Left kidney (tissue), 2 donors: ENCODE data around the gene BORCS5. TPM values are rescaled to one million over a fixed set of nuclear protein-coding genes. Genes with fewer than 3 reads are reported as not detected.

Source experiments
- DNase-seq: peaks from one replicate; pipeline ENCODE4 v3.0.0-alpha.2; 2013
- polyA plus RNA-seq: library from polyadenylated mRNA; unstranded; fragments of 120-200 nt; gene quantifications from one replicate; pipeline ENCODE4 v1.2.1, GENCODE V29; 2013; ENCODE audit not compliant: insufficient read length

The BORCS5 gene
- polyA plus RNA-seq, 1 donor = 9.0 TPM

DNA sequence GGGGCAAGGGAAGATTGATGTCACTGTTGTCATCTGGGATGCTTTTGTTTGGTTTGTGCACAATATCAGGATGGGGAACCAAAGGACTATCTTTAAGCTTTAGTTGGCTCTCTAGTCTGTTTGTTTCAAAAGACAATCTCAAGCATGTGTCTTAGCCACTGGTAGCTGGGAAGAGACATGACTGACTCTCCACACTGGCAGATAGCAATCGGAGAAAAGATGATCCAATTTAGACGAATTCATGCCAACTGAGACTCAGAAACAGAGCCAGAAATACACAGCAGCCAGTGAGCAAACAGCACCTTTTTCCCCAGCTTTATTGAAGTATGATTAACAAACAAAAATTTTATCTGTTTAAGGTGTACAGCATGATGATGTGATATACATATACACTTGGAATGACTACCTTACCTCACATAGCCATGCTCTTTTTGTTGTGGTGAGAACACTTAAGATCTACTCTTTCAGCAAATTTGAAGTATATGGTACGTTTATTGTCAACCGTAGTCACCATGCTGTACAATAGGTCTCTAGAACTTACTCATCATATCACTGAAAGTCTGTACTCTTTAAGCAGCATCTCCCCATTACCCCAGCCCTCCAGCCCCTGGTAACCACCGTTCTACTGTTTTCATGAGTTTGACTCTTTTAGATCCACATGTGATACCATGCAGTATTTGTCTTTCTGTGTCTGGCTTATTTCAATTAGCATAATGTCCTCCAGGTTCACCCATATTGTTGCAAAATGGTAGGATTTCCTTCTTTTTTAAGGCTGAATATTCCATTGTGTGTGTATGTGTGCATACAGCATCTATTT, 155.2 kb downstream of the BORCS5 start:
- DNase-seq = no peak

DNA sequence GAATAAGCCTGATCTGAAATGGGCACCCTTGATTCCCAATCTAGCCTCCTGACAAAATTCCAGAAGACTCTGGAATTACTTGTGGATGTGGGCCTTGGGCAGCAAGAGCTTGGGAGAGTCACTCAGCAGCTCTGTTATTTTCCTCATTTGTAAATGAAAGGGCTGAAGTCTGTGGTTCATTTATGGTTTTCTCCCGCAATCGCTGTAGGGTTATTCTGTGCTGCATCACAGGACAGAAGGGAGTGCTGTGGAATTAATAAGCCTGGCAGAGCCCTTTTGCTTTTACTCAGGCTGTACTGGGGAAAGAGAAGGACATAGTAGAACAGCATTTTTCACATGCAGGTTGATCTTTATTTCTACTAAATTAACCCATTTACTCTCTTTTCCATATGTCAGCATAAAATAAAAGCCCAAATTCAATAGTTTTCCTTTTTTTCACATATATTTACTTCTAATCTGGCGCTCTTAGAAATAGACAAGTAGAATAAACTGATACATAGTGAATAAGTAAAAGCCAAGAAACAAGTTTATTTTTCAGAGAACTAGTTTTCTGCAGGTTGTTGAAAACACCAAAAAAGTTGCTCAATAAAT, 156.6 kb downstream of the BORCS5 start:
- DNase-seq = no peak

- DNase-seq = no peak
Observed at GRCh38 chr12:12518464-12518845, 161.6 kb downstream of the BORCS5 start.

DNA sequence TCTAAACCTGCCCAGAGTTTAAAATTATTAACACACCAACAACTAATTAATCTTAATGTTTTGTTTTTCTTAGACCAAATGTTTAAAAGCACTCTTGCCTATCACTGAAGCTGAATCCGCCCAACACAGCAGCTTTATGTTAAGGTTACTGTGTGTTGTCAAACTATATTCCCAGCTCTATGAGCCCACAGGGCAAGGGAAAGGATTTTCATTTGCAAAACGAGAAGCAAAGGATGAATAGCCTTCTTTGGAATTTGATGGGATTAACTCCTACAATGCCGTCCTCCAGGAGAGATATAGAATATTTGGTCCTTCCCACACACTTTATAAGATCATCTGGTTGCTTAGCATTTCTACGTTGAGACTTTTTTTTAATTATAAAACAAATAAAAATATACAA, 162.0 kb downstream of the BORCS5 start:
- no peak for DNase-seq

Other genes with a start within 250 kb of the BORCS5 start
- gene LRP6, start 90.0 kb upstream of the BORCS5 start, polyA plus RNA-seq = 68.9 TPM
- gene MANSC1, start 6.8 kb upstream of the BORCS5 start, polyA plus RNA-seq = 33.1 TPM
- gene DUSP16, start 205.8 kb downstream of the BORCS5 start, polyA plus RNA-seq = 26.9 TPM